HepG2 (cell line): Measurements from ENCODE around the gene GTF2A2. TPM values are rescaled to one million over a fixed set of nuclear protein-coding genes. Genes with fewer than 3 reads are reported as not detected.

Experiments used
- ATAC-seq: fragments of 200-7000 bp; cut with Tn5 transposase; 3 replicates; pipeline ENCODE4 v1.9.1; 2020; ENCODE audit warnings: mild to moderate bottlenecking, moderate library complexity
- BruUV-seq: library from RNA; stranded (reverse); fragments of 400-500 nt; replicated peaks from 2 replicates; lab custom pipeline; 2021; lab: Mats Ljungman, UMichigan
- CTCF ChIA-PET: fragments of 300-600 bp; formaldehyde crosslinking; extraction: SDS; loops from one replicate; lab custom pipeline; 2021; ENCODE audit warnings: low total read pairs, inconsistent platforms, low intra/inter-chr PET ratio; lab: Yijun Ruan, JAX
- POLR2A ChIA-PET: fragments of 350-600 bp; sonication (Branson Sonifier 250); formaldehyde crosslinking; loops from one replicate; lab custom pipeline; 2020; ENCODE audit warnings: antibody characterized with exemption, inconsistent platforms; lab: Yijun Ruan, JAX
- DNase-seq: peaks from one replicate; pipeline ENCODE4 v3.0.0-alpha.2; 2015; ENCODE audit warnings: low spot score
- FAIRE-seq: peaks from 3 replicates; lab custom pipeline; 2011; peaks lifted over from hg19 to GRCh38; lab: Jason Lieb, UNC
- H2AFZ ChIP-seq: one replicate; pipeline ENCODE4 v1.6.1; 2011; ENCODE audit warnings: low read length, inconsistent platforms
- H3K27ac ChIP-seq: fragments of 300-600 bp; 3 replicates; pipeline ENCODE4 v1.8.0; 2011; ENCODE audit warnings: mixed run types, mild to moderate bottlenecking, mixed read lengths, low read length, inconsistent platforms; ENCODE audit not compliant: insufficient read depth; ENCODE audit errors: extremely low read length
- H3K27me3 ChIP-seq, 2 experiments: fragments of 200-600 bp in 1 of 2; 2 replicates in 1 of 2; 3 replicates in 1 of 2; pipeline versions ENCODE4 v1.6.0 to v1.8.0; 2011; ENCODE audit warnings: low read length in 2 of 2, mild to moderate bottlenecking in 2 of 2, moderate library complexity in 2 of 2, inconsistent platforms in 1 of 2; ENCODE audit not compliant: insufficient read depth in 2 of 2, control insufficient read depth in 1 of 2
- H3K36me3 ChIP-seq, 2 experiments: fragments of 200-600 bp in 1 of 2; replicated peaks in 1 of 2; 2 replicates in 1 of 2; 3 replicates in 1 of 2; pipeline versions ENCODE4 v1.5.1 to v1.8.0; 2011; ENCODE audit warnings: low read length in 2 of 2, inconsistent platforms in 1 of 2; ENCODE audit not compliant: insufficient read depth in 2 of 2, control insufficient read depth in 1 of 2
- H3K4me1 ChIP-seq: 2 replicates; pipeline ENCODE4 v1.5.1; 2012; ENCODE audit warnings: low read length, inconsistent platforms; ENCODE audit not compliant: insufficient read depth
- H3K4me2 ChIP-seq: 2 replicates; pipeline ENCODE4 v1.6.0; 2011; ENCODE audit warnings: low read depth, low read length, inconsistent platforms
- H3K4me3 ChIP-seq, 3 experiments: fragments of 200-600 bp in 1 of 3; sonication (generic), shearing (Covaris generic) in 1 of 3; replicated peaks in 1 of 3; 2 replicates each; pipeline ENCODE4 v1.5.1; 2011 to 2016; ENCODE audit warnings: low read length in 3 of 3, inconsistent platforms in 2 of 3, low read depth in 2 of 3, mild to moderate bottlenecking in 2 of 3, control low read depth in 1 of 3, mixed read lengths in 1 of 3; ENCODE audit not compliant: insufficient read depth in 1 of 3
- H3K79me2 ChIP-seq: one replicate; pipeline ENCODE4 v1.6.1; 2011; ENCODE audit warnings: low read length, inconsistent platforms; ENCODE audit not compliant: insufficient read depth
- H3K9ac ChIP-seq: 2 replicates; pipeline ENCODE4 v1.6.0; 2011; ENCODE audit warnings: mild to moderate bottlenecking, low read depth, low read length, inconsistent platforms; ENCODE audit not compliant: insufficient read depth
- H3K9me3 ChIP-seq: 2 replicates; pipeline ENCODE4 v1.5.1; 2012; ENCODE audit warnings: mild to moderate bottlenecking, low read length
- H4K20me1 ChIP-seq: 2 replicates; pipeline ENCODE4 v1.6.0; 2011; ENCODE audit warnings: inconsistent platforms, mild to moderate bottlenecking, low read length, moderate library complexity; ENCODE audit not compliant: insufficient read depth
- CSRNP2 ChIP-seq: sonication (generic); formaldehyde crosslinking; conservative IDR thresholded peaks from 2 replicates; pipeline ENCODE4 v1.8.0; 2022; ENCODE audit warnings: low read depth, missing genetic modification reagents
- GATAD1 ChIP-seq: IDR thresholded peaks from 2 replicates; pipeline ENCODE4 v1.6.1; 2016; ENCODE audit warnings: missing genetic modification reagents, missing compliant biosample characterization
- MAFF ChIP-seq: IDR thresholded peaks from 2 replicates; pipeline ENCODE4 v1.6.1; 2011; ENCODE audit warnings: low read depth, low read length, improper control_type of control experiment
- MAFK ChIP-seq, 2 experiments: IDR thresholded peaks in 1 of 2; conservative IDR thresholded peaks in 1 of 2; 2 replicates each; pipeline ENCODE4 v1.6.1; 2011; ENCODE audit warnings: improper control_type of control experiment in 2 of 2, low read length in 2 of 2
- MNT ChIP-seq: fragments of 450-650 bp; IDR thresholded peaks from 2 replicates; pipeline ENCODE4 v1.6.1; 2016
- NRL ChIP-seq: sonication (generic); formaldehyde crosslinking; IDR thresholded peaks from 2 replicates; pipeline ENCODE4 v1.5.0; 2020; ENCODE audit warnings: missing genetic modification reagents, mild to moderate bottlenecking, moderate library complexity, borderline replicate concordance
- ZFP82 ChIP-seq: sonication (generic); formaldehyde crosslinking; IDR thresholded peaks from 2 replicates; pipeline ENCODE4 v1.5.1; 2020; ENCODE audit warnings: mild to moderate bottlenecking, missing genetic modification reagents, borderline replicate concordance
- ZNF160 ChIP-seq: sonication (generic); formaldehyde crosslinking; IDR thresholded peaks from 2 replicates; pipeline ENCODE4 v1.8.0; 2022; ENCODE audit warnings: mild to moderate bottlenecking, inconsistent platforms, missing genetic modification reagents
- ZNF260 ChIP-seq: sonication (generic); formaldehyde crosslinking; IDR thresholded peaks from 2 replicates; pipeline ENCODE4 v1.4.0; 2020; ENCODE audit warnings: missing genetic modification reagents, low read depth, mild to moderate bottlenecking, borderline replicate concordance
- ZNF761 ChIP-seq: sonication (generic); formaldehyde crosslinking; conservative IDR thresholded peaks from 2 replicates; pipeline ENCODE4 v1.4.0; 2020; ENCODE audit warnings: mild to moderate bottlenecking, missing genetic modification reagents
- WGBS: methylation state at CpG from one replicate; pipeline ENCODE4 v1.1.6; 2017; ENCODE audit warnings: low lambda C conversion rate; 5-methylcytosine and 5-hydroxymethylcytosine counted together
- in situ Hi-C: cut with HindIII; loops from 2 replicates; pipeline ENCODE4 v1.10.0; 2017; ENCODE audit warnings: low pct_unique_long_range_greater_than_20kb; ENCODE audit not compliant: extremely low pct_ligation_motif_present
- intact Hi-C: fragments of 100-400 bp; cut with micrococcal nuclease; formaldehyde crosslinking; loops from one replicate; pipeline ENCODE4 v1.10.0; 2022; ENCODE audit not compliant: unreplicated experiment
- polyA plus RNA-seq, 8 experiments: library from polyadenylated mRNA; depleted of rRNA in 3 of 8; stranded (reverse) in 7 of 8; unstranded in 1 of 8; fragments of >200 nt; fragmentation: Illumina TruSeq in 4 of 8; extraction: Trizol in 4 of 8; gene quantifications; 2 replicates each; pipeline versions ENCODE4 v1.2.1 to v1.2.3, GENCODE V29; 2011 to 2016; ENCODE audit warnings: low read depth in 4 of 8, missing spikeins in 1 of 8, mixed read lengths in 1 of 8; ENCODE audit not compliant: insufficient read depth in 1 of 8
- total RNA-seq, 5 experiments: library from RNA; depleted of rRNA; stranded (reverse); fragments of >200 nt; fragmentation: Illumina TruSeq; extraction: Trizol; gene quantifications; 2 replicates each; pipeline ENCODE4 v1.2.3, GENCODE V29; 2016; ENCODE audit warnings: low read depth in 1 of 5

GTF2A2 gene
- total and polyA plus RNA-seq, 2 of the 13 experiments (the other 11 are each of a cell fraction or from before 2014, with no cell fraction given): 24.4 to 106 TPM

- POLR2A ChIA-PET: no interaction called here
These were observed 29.1 kb upstream of the GTF2A2 start for GRCh38 chr15:59686389-59686788.

GRCh38 chr15:59685737-59686297, 28.5 kb upstream of the GTF2A2 start:
- BruUV-seq: no TSS peak
- in situ Hi-C loops: loop anchor here (25.0 kb wide), 1 partner anchor 776 kb away; no protein-coding TSS in a partner anchor
- Histone ChIP-seq H3K9ac (no peak overlapping the region), H3K79me2 (peaks cover 66% of the 10 kb centered on the region), H3K36me3 (peaks cover 5 to 19% of the 10 kb centered on the region in 2 experiments; a peak in 4 of 5 replicates), H4K20me1 (peaks cover 41% of the 10 kb centered on the region), H3K9me3 (no peaks in the 10 kb centered on the region), H3K27me3 (no peaks in the 10 kb centered on the region; a peak in 1 of 5 replicates), H3K4me3 (no peak overlapping the region), H3K27ac (no peak overlapping the region), H3K4me1 (peaks cover 49% of the 10 kb centered on the region), H2AFZ (no peak overlapping the region), H3K4me2 (peak overlapping the region; percentile 8; the same call in 1 of the 2 replicates)
- ChIA-PET CTCF (no interaction called here), POLR2A (no interaction called here)
- ATAC-seq (no peak), FAIRE-seq (no peak), DNase-seq (no peak)
- TF ChIP-seq ZNF761: no peak
- no peak for TF ChIP-seq ZNF160
- no peak for TF ChIP-seq ZFP82 (CRISPR knock-in tag)
- TF ChIP-seq CSRNP2: no peak
- no peak for TF ChIP-seq ZNF260 (CRISPR knock-in tag)
- peak; percentile 63 to 75 for TF ChIP-seq MAFK (conservative IDR thresholded peaks at IDR 0.05 in 1 of 2, IDR thresholded peaks at IDR 0.05 in 1 of 2; ENCODE audit: low read length in 2 of 2)
- no peak for TF ChIP-seq NRL (CRISPR knock-in tag)
- peak; percentile 64 for TF ChIP-seq MAFF
- intact Hi-C loops: no loop called here
- 56% methylated on average over 1 of the region's 1 CpG for WGBS

More at GRCh38 chr15:59686389-59686788, 29.1 kb upstream of the GTF2A2 start:
- no peak for FAIRE-seq
- 94% methylated on average over 7 of the region's 7 CpGs for WGBS
- TF ChIP-seq MNT (peak; percentile 88), GATAD1 (no peak)
- Histone ChIP-seq H4K20me1 (peaks cover 41% of the 10 kb centered on the region), H3K9me3 (no peaks in the 10 kb centered on the region), H3K4me2 (peak overlapping the region; percentile 8; the same call in 1 of the 2 replicates), H3K27me3 (no peaks in the 10 kb centered on the region; a peak in 2 of 5 replicates), H3K36me3 (peaks cover 2 to 13% of the 10 kb centered on the region in 2 experiments; a peak in 4 of 5 replicates), H3K27ac (no peak overlapping the region), H3K4me3 (no peak overlapping the region), H3K79me2 (peaks cover 63% of the 10 kb centered on the region), H3K4me1 (peaks cover 53% of the 10 kb centered on the region), H2AFZ (no peak overlapping the region), H3K9ac (no peak overlapping the region)
- TSS peak; percentile 19 for BruUV-seq
- in situ Hi-C loops: loop anchor here (25.0 kb wide), 1 partner anchor 776 kb away; no protein-coding TSS in a partner anchor
- ATAC-seq: no peak
- no peak for DNase-seq
- CTCF ChIA-PET: no interaction called here
- intact Hi-C loops: no loop called here
